ENCODE results near the gene COX6A2.

COX6A2 gene

GRCh38 chr16:31428279-31428597, at the start of gene COX6A2:
TSS of gene COX6A2 (minus strand) at chr16:31428360. CDS start at chr16:31428325, 35 bp downstream.
- H3K4me3 ChIP-seq (ENCODE audit: control insufficient read depth, low read depth, low read length): no peak within 1 kb of the TSS
- no peak for TF ChIP-seq CTCF (conservative IDR thresholded peaks at IDR 0.05; ENCODE audit: control insufficient read depth, insufficient read depth, low read depth, low read length)
- DNase-seq (ENCODE audit: low read depth): no peak

- no peak overlapping the region for H3K4me3 ChIP-seq (ENCODE audit: control insufficient read depth, low read depth, low read length)
- no peak for DNase-seq (ENCODE audit: low read depth)
- no peak for TF ChIP-seq CTCF (conservative IDR thresholded peaks at IDR 0.05; ENCODE audit: control insufficient read depth, insufficient read depth, low read depth, low read length)
These were observed 49.4 kb upstream of the COX6A2 start for GRCh38 chr16:31477220-31478216.

GRCh38 chr16:31476303-31477219, 48.4 kb upstream of the COX6A2 start:
- no peak overlapping the region for H3K4me3 ChIP-seq (ENCODE audit: control insufficient read depth, low read depth, low read length)
- DNase-seq (ENCODE audit: low read depth): no peak
- no peak for TF ChIP-seq CTCF (conservative IDR thresholded peaks at IDR 0.05; ENCODE audit: control insufficient read depth, insufficient read depth, low read depth, low read length)

GRCh38 chr16:31475946-31476302, 47.8 kb upstream of the COX6A2 start:
- TF ChIP-seq CTCF (conservative IDR thresholded peaks at IDR 0.05; ENCODE audit: control insufficient read depth, insufficient read depth, low read depth, low read length): no peak
- H3K4me3 ChIP-seq (ENCODE audit: control insufficient read depth, low read depth, low read length): no peak overlapping the region
- DNase-seq (ENCODE audit: low read depth): no peak

- no peak overlapping the region for H3K4me3 ChIP-seq (ENCODE audit: control insufficient read depth, low read depth, low read length)
- TF ChIP-seq CTCF (conservative IDR thresholded peaks at IDR 0.05; ENCODE audit: control insufficient read depth, insufficient read depth, low read depth, low read length): no peak
- no peak for DNase-seq (ENCODE audit: low read depth)
These were observed 46.9 kb upstream of the COX6A2 start for GRCh38 chr16:31474773-31475738.
